ENCODE results near the gene PIGT.
A peak's percentile ranks its signal among the peaks of the same experiment; 100 is the strongest.

The PIGT gene

DNA sequence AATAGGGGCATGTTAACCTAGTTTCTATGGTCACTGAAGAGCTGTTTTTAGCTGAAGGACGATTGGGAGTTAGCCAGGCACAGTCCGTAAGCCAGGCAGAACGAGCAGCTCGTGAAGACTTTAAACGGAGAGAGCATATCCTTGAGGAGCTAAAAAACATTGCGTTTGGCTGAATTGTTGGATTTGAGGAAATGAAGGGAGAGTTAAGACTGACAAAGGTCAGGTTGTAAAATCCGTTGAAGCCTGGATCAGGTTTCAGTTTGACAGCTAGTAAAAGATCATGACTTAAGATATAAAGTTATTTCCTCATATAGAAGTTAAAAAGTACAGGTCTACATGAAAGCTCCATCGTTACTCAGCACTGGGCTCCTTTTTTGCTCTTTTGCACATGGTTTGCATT is 5.1 kb upstream of the PIGT start:
- TF ChIP-seq, protein P1, sequence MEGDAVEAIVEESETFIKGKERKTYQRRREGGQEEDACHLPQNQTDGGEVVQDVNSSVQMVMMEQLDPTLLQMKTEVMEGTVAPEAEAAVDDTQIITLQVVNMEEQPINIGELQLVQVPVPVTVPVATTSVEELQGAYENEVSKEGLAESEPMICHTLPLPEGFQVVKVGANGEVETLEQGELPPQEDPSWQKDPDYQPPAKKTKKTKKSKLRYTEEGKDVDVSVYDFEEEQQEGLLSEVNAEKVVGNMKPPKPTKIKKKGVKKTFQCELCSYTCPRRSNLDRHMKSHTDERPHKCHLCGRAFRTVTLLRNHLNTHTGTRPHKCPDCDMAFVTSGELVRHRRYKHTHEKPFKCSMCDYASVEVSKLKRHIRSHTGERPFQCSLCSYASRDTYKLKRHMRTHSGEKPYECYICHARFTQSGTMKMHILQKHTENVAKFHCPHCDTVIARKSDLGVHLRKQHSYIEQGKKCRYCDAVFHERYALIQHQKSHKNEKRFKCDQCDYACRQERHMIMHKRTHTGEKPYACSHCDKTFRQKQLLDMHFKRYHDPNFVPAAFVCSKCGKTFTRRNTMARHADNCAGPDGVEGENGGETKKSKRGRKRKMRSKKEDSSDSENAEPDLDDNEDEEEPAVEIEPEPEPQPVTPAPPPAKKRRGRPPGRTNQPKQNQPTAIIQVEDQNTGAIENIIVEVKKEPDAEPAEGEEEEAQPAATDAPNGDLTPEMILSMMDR (IDR thresholded peaks at IDR 0.05; ENCODE audit: control insufficient read depth, insufficient read depth, low read depth, low read length, missing control alignments), result no peak
- DNase-seq (ENCODE audit: low read depth), result no peak
- H3K4me3 ChIP-seq (ENCODE audit: control insufficient read depth, low read depth, low read length), result no peak overlapping the region

DNA sequence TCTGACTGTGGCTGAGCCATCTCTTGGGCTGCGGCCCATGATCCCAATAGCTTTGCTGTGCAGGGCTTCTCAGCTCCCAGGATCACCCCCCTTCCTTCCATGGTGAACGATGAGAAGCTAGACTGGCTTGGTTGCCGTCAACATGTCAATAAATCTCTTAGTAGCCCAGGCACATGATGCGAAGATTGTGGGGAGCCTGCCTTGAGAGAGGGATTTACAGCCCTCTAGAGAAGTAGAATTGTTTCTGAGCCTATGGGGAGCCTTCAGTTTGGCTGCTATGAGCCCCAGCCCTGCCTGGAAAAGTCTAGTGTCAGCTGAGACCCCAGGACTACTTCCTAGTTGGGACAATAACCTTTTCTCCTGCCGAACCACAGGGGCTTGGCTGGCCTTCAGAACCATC is 3.3 kb upstream of the PIGT start:
- no peak overlapping the region for H3K4me3 ChIP-seq (ENCODE audit: control insufficient read depth, low read depth, low read length)
- DNase-seq (ENCODE audit: low read depth), result no peak
- TF ChIP-seq, protein P1 (IDR thresholded peaks at IDR 0.05; ENCODE audit: control insufficient read depth, insufficient read depth, low read depth, low read length, missing control alignments), result no peak

DNA sequence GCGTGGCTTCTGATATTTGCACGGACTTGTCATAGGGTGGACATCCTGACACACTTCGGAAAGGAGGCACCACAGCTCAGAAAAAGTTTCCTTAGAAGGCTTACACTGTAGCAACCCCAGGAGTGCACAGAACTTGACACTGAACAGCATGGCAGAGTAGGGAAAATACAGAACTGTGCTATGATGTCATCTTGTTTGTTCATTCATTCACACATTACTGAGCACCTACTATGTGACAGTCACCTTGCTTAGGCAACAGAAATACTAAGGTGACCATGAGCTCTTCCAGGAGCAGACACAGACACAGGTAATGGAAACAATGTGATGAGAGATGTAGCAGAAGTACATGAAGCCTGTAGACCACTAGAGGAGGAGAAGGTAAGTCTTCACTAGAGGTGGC is 2.5 kb upstream of the PIGT start:
- TF ChIP-seq, protein P1 (IDR thresholded peaks at IDR 0.05; ENCODE audit: control insufficient read depth, insufficient read depth, low read depth, low read length, missing control alignments), result no peak
- H3K4me3 ChIP-seq (ENCODE audit: control insufficient read depth, low read depth, low read length), result no peak overlapping the region
- DNase-seq (ENCODE audit: low read depth), result no peak

DNA sequence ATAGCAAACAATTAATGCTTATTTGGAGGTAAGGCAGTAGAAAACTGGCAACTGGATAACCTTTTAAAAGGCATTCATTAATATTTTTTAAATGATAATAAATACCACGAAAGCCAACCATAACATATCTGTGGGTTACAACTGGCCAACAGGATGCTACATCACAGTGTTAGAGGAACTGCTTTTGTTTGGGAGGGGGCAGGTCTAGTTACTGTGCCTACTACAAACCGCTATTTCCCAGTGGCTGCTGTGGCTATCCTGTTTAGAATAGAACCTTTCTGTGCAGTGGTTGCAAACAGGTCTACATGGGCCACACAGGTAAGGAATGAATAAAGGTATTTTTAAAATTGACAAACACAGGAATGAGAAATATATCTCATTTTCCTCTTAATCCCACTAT is 976 bp downstream of the PIGT start:
- H3K4me3 ChIP-seq (ENCODE audit: control insufficient read depth, low read depth, low read length), result peak overlapping the region; percentile 97
- TF ChIP-seq, protein P1 (IDR thresholded peaks at IDR 0.05; ENCODE audit: control insufficient read depth, insufficient read depth, low read depth, low read length, missing control alignments), result no peak
- DNase-seq (ENCODE audit: low read depth), result no peak

DNA sequence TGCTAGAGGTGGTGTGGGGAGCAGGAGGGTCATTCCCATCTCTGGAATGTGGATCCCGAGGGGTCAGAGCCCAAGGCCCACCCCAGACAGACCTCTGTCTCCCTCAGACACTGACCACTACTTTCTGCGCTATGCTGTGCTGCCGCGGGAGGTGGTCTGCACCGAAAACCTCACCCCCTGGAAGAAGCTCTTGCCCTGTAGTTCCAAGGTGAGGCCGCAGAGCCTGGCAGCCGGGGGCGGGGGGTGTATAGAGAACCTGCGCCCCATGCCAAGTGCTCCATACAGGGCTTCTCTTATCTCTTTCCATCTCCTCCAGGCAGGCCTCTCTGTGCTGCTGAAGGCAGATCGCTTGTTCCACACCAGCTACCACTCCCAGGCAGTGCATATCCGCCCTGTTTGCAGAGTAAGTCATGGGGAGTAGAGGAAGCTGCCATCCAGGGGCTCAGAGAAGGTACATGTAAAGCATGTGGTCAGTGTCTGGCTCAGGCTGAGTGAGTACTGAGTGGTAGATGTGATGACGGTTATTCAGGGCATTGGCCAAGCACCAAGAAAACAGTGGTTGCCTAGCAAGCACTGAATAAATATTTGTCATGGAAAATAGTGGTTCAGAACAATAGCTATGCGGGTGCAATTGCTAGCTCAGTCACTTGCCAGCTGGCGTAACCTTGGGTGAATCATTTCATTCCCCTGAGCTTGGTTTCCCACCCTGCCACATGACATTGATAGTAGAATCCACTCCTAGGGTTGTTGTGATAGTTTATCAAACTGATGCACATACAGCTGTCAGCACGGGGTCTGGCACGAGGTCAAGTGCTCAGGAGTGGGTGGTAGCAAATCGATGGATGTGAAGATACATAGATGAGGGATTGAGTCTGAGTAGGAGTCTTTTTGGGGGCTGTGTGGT is 3.5 kb downstream of the PIGT start:
- no peak overlapping the region for H3K4me3 ChIP-seq (ENCODE audit: control insufficient read depth, low read depth, low read length)
- peak; percentile 93 for DNase-seq (ENCODE audit: low read depth)
- TF ChIP-seq, protein P1 (IDR thresholded peaks at IDR 0.05; ENCODE audit: control insufficient read depth, insufficient read depth, low read depth, low read length, missing control alignments), result no peak

DNA sequence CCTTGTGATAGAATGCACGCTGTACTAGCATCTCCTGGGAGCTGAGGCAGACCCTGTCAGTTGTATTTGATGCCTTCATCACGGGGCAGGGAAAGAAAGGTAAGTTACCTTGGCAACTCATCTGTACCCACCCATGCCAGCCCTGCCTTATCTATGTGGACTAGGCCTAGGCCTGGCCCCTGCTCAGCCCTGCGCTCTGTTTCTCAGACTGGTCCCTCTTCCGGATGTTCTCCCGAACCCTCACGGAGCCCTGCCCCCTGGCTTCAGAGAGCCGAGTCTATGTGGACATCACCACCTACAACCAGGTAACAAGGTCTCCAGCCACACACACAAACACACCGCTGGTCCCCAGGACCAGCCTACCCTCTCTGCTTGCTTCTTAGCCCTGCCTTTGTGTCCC is 4.2 kb downstream of the PIGT start:
- H3K4me3 ChIP-seq (ENCODE audit: control insufficient read depth, low read depth, low read length), result no peak overlapping the region
- TF ChIP-seq, protein P1 (IDR thresholded peaks at IDR 0.05; ENCODE audit: control insufficient read depth, insufficient read depth, low read depth, low read length, missing control alignments), result no peak

More for the DNA sequence above, 4.2 kb downstream of the PIGT start:
- DNase-seq (ENCODE audit: low read depth), result no peak
